ENCODE data around the gene PRDM10. TPM values are rescaled to one million over a fixed set of nuclear protein-coding genes. Genes with fewer than 3 reads are reported as not detected.

PRDM10 gene
- total and polyA plus RNA-seq, 10 of the 15 experiments (the other 5 are each of a cell fraction or from before 2014, with no cell fraction given), result 0.93 to 6.2 (median 4.1) TPM

GRCh38 chr11:129933262-129933661 lies 69.4 kb downstream of the PRDM10 start:
- H3K27me3 ChIP-seq (replicated peaks in 1 of 2; ENCODE audit: control insufficient read depth in 2 of 2, insufficient read depth in 2 of 2, low read length in 1 of 2), result no peaks in the 10 kb centered on the region
- POLR2A ChIA-PET, result no interaction called here
- no peaks in the 10 kb centered on the region for H3K9me3 ChIP-seq (replicated peaks; ENCODE audit: control insufficient read depth, insufficient read depth, low read length)
- TF ChIP-seq ESRRA (IDR thresholded peaks at IDR 0.05; ENCODE audit: low read length) (no peak), PRDM15 (CRISPR knock-in tag; IDR thresholded peaks at IDR 0.05) (no peak), IRF4 (IDR thresholded peaks at IDR 0.05; ENCODE audit: low read depth, low read length) (no peak)
- DNase-seq (ENCODE audit: low read depth, low spot score) (no peak), FAIRE-seq (no peak), ATAC-seq (no peak)
- H3K9ac ChIP-seq (ENCODE audit: control insufficient read depth, insufficient read depth, low read length), result no peak overlapping the region
- no peak overlapping the region for H3K4me3 ChIP-seq
- no peak overlapping the region for H3K4me2 ChIP-seq (ENCODE audit: control insufficient read depth, insufficient read depth)
- SMC1A ChIA-PET (ENCODE audit: uncharacterized antibody, unreplicated experiment), result interaction anchor here (1.2 kb wide), 1 partner anchor 197 kb away, joined by 4 read pairs; no protein-coding TSS in a partner anchor
- 95% methylated on average over 1 of the region's 1 CpG for WGBS (ENCODE audit: insufficient coverage, insufficient replicate concordance, low lambda C conversion rate, missing lambda C conversion rate)
- H4K20me1 ChIP-seq (ENCODE audit: control insufficient read depth, insufficient read depth), result no peaks in the 10 kb centered on the region
- CTCF ChIA-PET, result interaction anchor here (14.3 kb wide), 1 partner anchor 197 kb away, joined by 400 read pairs; no protein-coding TSS in a partner anchor
- no peak overlapping the region for H2AFZ ChIP-seq (ENCODE audit: control insufficient read depth, low read depth, low read length)
- in situ Hi-C loops (cut with MboI), result no loop called here
- RAD21 ChIA-PET (ENCODE audit: unreplicated experiment), result interaction anchor here (1.1 to 1.4 kb wide), 2 partner anchors 9 to 199 kb away, joined by 3 to 5 read pairs; no protein-coding TSS in a partner anchor
- intact Hi-C loops (cut with micrococcal nuclease; ENCODE audit: unreplicated experiment), result no loop called here
- no TSS peak for BruUV-seq (replicated peaks)
- H3K27ac ChIP-seq (ENCODE audit: control insufficient read depth, insufficient read depth), result no peak overlapping the region
- no peaks in the 10 kb centered on the region for H3K4me1 ChIP-seq (ENCODE audit: control insufficient read depth, insufficient read depth, low read length)
- H3K36me3 ChIP-seq (ENCODE audit: control insufficient read depth in 2 of 2, insufficient read depth in 2 of 2, low read length in 1 of 2), result no peaks in the 10 kb centered on the region; a peak in 2 of 4 replicates
- H3K79me2 ChIP-seq (ENCODE audit: control insufficient read depth, insufficient read depth, low read length), result no peaks in the 10 kb centered on the region

Data from GM12878 (cell line).